ENCODE data around the gene KIN.

Gene KIN

GRCh38 chr10:7708832-7709231, 79.0 kb downstream of the KIN start:
- H3K9me3 ChIP-seq (ENCODE audit: control insufficient read depth in 2 of 2, low read length in 2 of 2) = peaks cover 0 to 2% of the 10 kb centered on the region in 2 donors
- peaks cover 0 to 2% of the 10 kb centered on the region in 2 donors for H3K27me3 ChIP-seq (ENCODE audit: control insufficient read depth in 2 of 2, insufficient read depth in 2 of 2, low read length in 2 of 2)
- H3K4me3 ChIP-seq (ENCODE audit: low read length in 2 of 2) = no peak overlapping the region
- H3K4me1 ChIP-seq (ENCODE audit: control insufficient read depth in 2 of 2, insufficient read depth in 2 of 2, low read length in 2 of 2) = no peaks in the 10 kb centered on the region
- no peak overlapping the region for H3K9ac ChIP-seq (ENCODE audit: low read depth in 1 of 2, low read length in 2 of 2)
- H3K36me3 ChIP-seq (ENCODE audit: control insufficient read depth in 2 of 2, insufficient read depth in 2 of 2, low read length in 2 of 2) = no peaks in the 10 kb centered on the region
- no peak overlapping the region for H3K27ac ChIP-seq (ENCODE audit: low read depth in 2 of 2, low read length in 2 of 2)

GRCh38 chr10:7707858-7708622, 79.8 kb downstream of the KIN start:
- Histone ChIP-seq H3K9ac (ENCODE audit: low read depth in 1 of 2, low read length in 2 of 2) (no peak overlapping the region), H3K27ac (ENCODE audit: low read depth in 2 of 2, low read length in 2 of 2) (no peak overlapping the region), H3K27me3 (ENCODE audit: control insufficient read depth in 2 of 2, insufficient read depth in 2 of 2, low read length in 2 of 2) (peaks cover 0 to 2% of the 10 kb centered on the region in 2 donors), H3K36me3 (ENCODE audit: control insufficient read depth in 2 of 2, insufficient read depth in 2 of 2, low read length in 2 of 2) (no peaks in the 10 kb centered on the region), H3K9me3 (ENCODE audit: control insufficient read depth in 2 of 2, low read length in 2 of 2) (peaks cover 0 to 2% of the 10 kb centered on the region in 2 donors), H3K4me3 (ENCODE audit: low read length in 2 of 2) (no peak overlapping the region), H3K4me1 (ENCODE audit: control insufficient read depth in 2 of 2, insufficient read depth in 2 of 2, low read length in 2 of 2) (no peaks in the 10 kb centered on the region)

- Histone ChIP-seq H3K9me3 (ENCODE audit: control insufficient read depth in 2 of 2, low read length in 2 of 2) (peaks cover 0 to 2% of the 10 kb centered on the region in 2 donors), H3K36me3 (ENCODE audit: control insufficient read depth in 2 of 2, insufficient read depth in 2 of 2, low read length in 2 of 2) (no peaks in the 10 kb centered on the region), H3K4me3 (ENCODE audit: low read length in 2 of 2) (no peak overlapping the region), H3K27me3 (ENCODE audit: control insufficient read depth in 2 of 2, insufficient read depth in 2 of 2, low read length in 2 of 2) (peaks cover 0 to 2% of the 10 kb centered on the region in 2 donors), H3K9ac (ENCODE audit: low read depth in 1 of 2, low read length in 2 of 2) (no peak overlapping the region), H3K4me1 (ENCODE audit: control insufficient read depth in 2 of 2, insufficient read depth in 2 of 2, low read length in 2 of 2) (no peaks in the 10 kb centered on the region), H3K27ac (ENCODE audit: low read depth in 2 of 2, low read length in 2 of 2) (no peak overlapping the region)
These were observed 80.7 kb downstream of the KIN start for GRCh38 chr10:7707102-7707501.

GRCh38 chr10:7706534-7707073, 81.2 kb downstream of the KIN start:
- no peak overlapping the region for H3K9ac ChIP-seq (ENCODE audit: low read depth in 1 of 2, low read length in 2 of 2)
- no peaks in the 10 kb centered on the region for H3K36me3 ChIP-seq (ENCODE audit: control insufficient read depth in 2 of 2, insufficient read depth in 2 of 2, low read length in 2 of 2)
- H3K27ac ChIP-seq (ENCODE audit: low read depth in 2 of 2, low read length in 2 of 2) = no peak overlapping the region
- no peak overlapping the region for H3K4me3 ChIP-seq (ENCODE audit: low read length in 2 of 2)
- H3K27me3 ChIP-seq (ENCODE audit: control insufficient read depth in 2 of 2, insufficient read depth in 2 of 2, low read length in 2 of 2) = peaks cover 0 to 2% of the 10 kb centered on the region in 2 donors
- peaks cover 0 to 2% of the 10 kb centered on the region in 2 donors for H3K9me3 ChIP-seq (ENCODE audit: control insufficient read depth in 2 of 2, low read length in 2 of 2)
- H3K4me1 ChIP-seq (ENCODE audit: control insufficient read depth in 2 of 2, insufficient read depth in 2 of 2, low read length in 2 of 2) = no peaks in the 10 kb centered on the region

- Histone ChIP-seq H3K36me3 (ENCODE audit: control insufficient read depth in 2 of 2, insufficient read depth in 2 of 2, low read length in 2 of 2) (no peaks in the 10 kb centered on the region), H3K27ac (ENCODE audit: low read depth in 2 of 2, low read length in 2 of 2) (no peak overlapping the region), H3K4me1 (ENCODE audit: control insufficient read depth in 2 of 2, insufficient read depth in 2 of 2, low read length in 2 of 2) (no peaks in the 10 kb centered on the region), H3K27me3 (ENCODE audit: control insufficient read depth in 2 of 2, insufficient read depth in 2 of 2, low read length in 2 of 2) (peaks cover 0 to 2% of the 10 kb centered on the region in 2 donors), H3K9me3 (ENCODE audit: control insufficient read depth in 2 of 2, low read length in 2 of 2) (no peaks in the 10 kb centered on the region), H3K9ac (ENCODE audit: low read depth in 1 of 2, low read length in 2 of 2) (no peak overlapping the region), H3K4me3 (ENCODE audit: low read length in 2 of 2) (no peak overlapping the region)
These were observed 82.5 kb downstream of the KIN start for GRCh38 chr10:7705341-7705740.

- H3K9ac ChIP-seq (ENCODE audit: low read depth in 1 of 2, low read length in 2 of 2) = no peak overlapping the region
- H3K9me3 ChIP-seq (ENCODE audit: control insufficient read depth in 2 of 2, low read length in 2 of 2) = no peaks in the 10 kb centered on the region
- no peak overlapping the region for H3K4me3 ChIP-seq (ENCODE audit: low read length in 2 of 2)
- H3K36me3 ChIP-seq (ENCODE audit: control insufficient read depth in 2 of 2, insufficient read depth in 2 of 2, low read length in 2 of 2) = no peaks in the 10 kb centered on the region
- H3K27me3 ChIP-seq (ENCODE audit: control insufficient read depth in 2 of 2, insufficient read depth in 2 of 2, low read length in 2 of 2) = peaks cover 0 to 2% of the 10 kb centered on the region in 2 donors
- no peak overlapping the region for H3K27ac ChIP-seq (ENCODE audit: low read depth in 2 of 2, low read length in 2 of 2)
- H3K4me1 ChIP-seq (ENCODE audit: control insufficient read depth in 2 of 2, insufficient read depth in 2 of 2, low read length in 2 of 2) = no peaks in the 10 kb centered on the region
These were observed 83.4 kb downstream of the KIN start for GRCh38 chr10:7704071-7705016.

- no peaks in the 10 kb centered on the region for H3K4me1 ChIP-seq (ENCODE audit: control insufficient read depth in 2 of 2, insufficient read depth in 2 of 2, low read length in 2 of 2)
- H3K9me3 ChIP-seq (ENCODE audit: control insufficient read depth in 2 of 2, low read length in 2 of 2) = no peaks in the 10 kb centered on the region
- H3K9ac ChIP-seq (ENCODE audit: low read depth in 1 of 2, low read length in 2 of 2) = no peak within 1 kb of the TSS
- no peak within 1 kb of the TSS for H3K27ac ChIP-seq (ENCODE audit: low read depth in 2 of 2, low read length in 2 of 2)
- H3K4me3 ChIP-seq (ENCODE audit: low read length in 2 of 2) = no peak within 1 kb of the TSS
- peaks cover 0 to 2% of the 10 kb centered on the region in 2 donors for H3K27me3 ChIP-seq (ENCODE audit: control insufficient read depth in 2 of 2, insufficient read depth in 2 of 2, low read length in 2 of 2)
- no peaks in the 10 kb centered on the region for H3K36me3 ChIP-seq (ENCODE audit: control insufficient read depth in 2 of 2, insufficient read depth in 2 of 2, low read length in 2 of 2)
These were observed 84.7 kb downstream of the KIN start, which contains the start of gene ITIH2 for GRCh38 chr10:7703140-7703539. TSS of gene ITIH2 (plus strand) at chr10:7703316. CDS start at chr10:7703435, 119 bp downstream.

- no peak overlapping the region for H3K27ac ChIP-seq (ENCODE audit: low read depth in 2 of 2, low read length in 2 of 2)
- peaks cover 0 to 2% of the 10 kb centered on the region in 2 donors for H3K27me3 ChIP-seq (ENCODE audit: control insufficient read depth in 2 of 2, insufficient read depth in 2 of 2, low read length in 2 of 2)
- no peaks in the 10 kb centered on the region for H3K36me3 ChIP-seq (ENCODE audit: control insufficient read depth in 2 of 2, insufficient read depth in 2 of 2, low read length in 2 of 2)
- no peaks in the 10 kb centered on the region for H3K9me3 ChIP-seq (ENCODE audit: control insufficient read depth in 2 of 2, low read length in 2 of 2)
- no peak overlapping the region for H3K9ac ChIP-seq (ENCODE audit: low read depth in 1 of 2, low read length in 2 of 2)
- no peaks in the 10 kb centered on the region for H3K4me1 ChIP-seq (ENCODE audit: control insufficient read depth in 2 of 2, insufficient read depth in 2 of 2, low read length in 2 of 2)
- no peak overlapping the region for H3K4me3 ChIP-seq (ENCODE audit: low read length in 2 of 2)
These were observed 85.4 kb downstream of the KIN start for GRCh38 chr10:7702288-7702812.

- no peaks in the 10 kb centered on the region for H3K36me3 ChIP-seq (ENCODE audit: control insufficient read depth in 2 of 2, insufficient read depth in 2 of 2, low read length in 2 of 2)
- H3K4me1 ChIP-seq (ENCODE audit: control insufficient read depth in 2 of 2, insufficient read depth in 2 of 2, low read length in 2 of 2) = no peaks in the 10 kb centered on the region
- no peaks in the 10 kb centered on the region for H3K9me3 ChIP-seq (ENCODE audit: control insufficient read depth in 2 of 2, low read length in 2 of 2)
- no peak overlapping the region for H3K27ac ChIP-seq (ENCODE audit: low read depth in 2 of 2, low read length in 2 of 2)
- peaks cover 0 to 2% of the 10 kb centered on the region in 2 donors for H3K27me3 ChIP-seq (ENCODE audit: control insufficient read depth in 2 of 2, insufficient read depth in 2 of 2, low read length in 2 of 2)
- H3K4me3 ChIP-seq (ENCODE audit: low read length in 2 of 2) = no peak overlapping the region
- no peak overlapping the region for H3K9ac ChIP-seq (ENCODE audit: low read depth in 1 of 2, low read length in 2 of 2)
These were observed 86.5 kb downstream of the KIN start for GRCh38 chr10:7701158-7701742.
